Peyer's patch (tissue), 4 donors: ENCODE data around the gene SLC25A23. TPM values are rescaled to one million over a fixed set of nuclear protein-coding genes. Genes with fewer than 3 reads are reported as not detected.
A peak's percentile ranks its signal among the peaks of the same experiment; 100 is the strongest.

Source experiments
- DNase-seq, 3 donors: peaks; one replicate each; pipeline ENCODE4 v3.0.0-alpha.2; 2017 to 2019
- H3K27ac ChIP-seq, 4 donors: fragments of 200-600 bp; sonication (generic); one replicate each; pipeline ENCODE4 v1.5.1; 2016 to 2019
- H3K27me3 ChIP-seq, 2 donors: fragments of 200-600 bp; sonication (generic); one replicate each; pipeline ENCODE4 v1.5.1; 2019
- H3K36me3 ChIP-seq, 3 donors: fragments of 200-600 bp; sonication (generic); one replicate each; pipeline ENCODE4 v1.5.1; 2016 to 2019
- H3K4me1 ChIP-seq, 4 donors: fragments of 200-600 bp; sonication (generic); one replicate each; pipeline ENCODE4 v1.5.1; 2016 to 2019
- H3K4me3 ChIP-seq, 4 donors: fragments of 200-600 bp; sonication (generic); 1 replicate in 3 of 4; 2 replicates in 1 of 4; pipeline ENCODE4 v1.5.1; 2016 to 2019; ENCODE audit warnings: mild to moderate bottlenecking in 1 of 4
- H3K9me3 ChIP-seq, 4 donors: fragments of 200-600 bp; sonication (generic); one replicate each; pipeline ENCODE4 v1.5.1; 2016 to 2019; ENCODE audit warnings: mild to moderate bottlenecking in 1 of 4
- POLR2A ChIP-seq, 2 donors: fragments of 450-650 bp; IDR thresholded peaks; one replicate each; pipeline ENCODE4 v1.5.1; 2017; ENCODE audit warnings: antibody characterized with exemption in 2 of 2, mild to moderate bottlenecking in 2 of 2, moderate library complexity in 2 of 2
- total RNA-seq, 4 donors: library from RNA; depleted of rRNA; stranded (reverse); fragments of >200 nt; gene quantifications; one replicate each; pipeline ENCODE4 v1.1.0, GENCODE V29; 2016
- TF ChIP-seq, protein P1 (sequence below), 6 experiments: fragments of 450-650 bp in 4 of 6; fragments of 200-600 bp in 2 of 6; sonication (generic) in 1 of 6; IDR thresholded peaks; one replicate each; pipeline ENCODE4 v1.5.1; 2017 to 2019; ENCODE audit warnings: antibody characterized with exemption in 6 of 6, mild to moderate bottlenecking in 3 of 6, moderate library complexity in 1 of 6

SLC25A23 gene
- total RNA-seq, 4 donors from 2014 or later = 69.3 to 209 (median 122) TPM

DNA sequence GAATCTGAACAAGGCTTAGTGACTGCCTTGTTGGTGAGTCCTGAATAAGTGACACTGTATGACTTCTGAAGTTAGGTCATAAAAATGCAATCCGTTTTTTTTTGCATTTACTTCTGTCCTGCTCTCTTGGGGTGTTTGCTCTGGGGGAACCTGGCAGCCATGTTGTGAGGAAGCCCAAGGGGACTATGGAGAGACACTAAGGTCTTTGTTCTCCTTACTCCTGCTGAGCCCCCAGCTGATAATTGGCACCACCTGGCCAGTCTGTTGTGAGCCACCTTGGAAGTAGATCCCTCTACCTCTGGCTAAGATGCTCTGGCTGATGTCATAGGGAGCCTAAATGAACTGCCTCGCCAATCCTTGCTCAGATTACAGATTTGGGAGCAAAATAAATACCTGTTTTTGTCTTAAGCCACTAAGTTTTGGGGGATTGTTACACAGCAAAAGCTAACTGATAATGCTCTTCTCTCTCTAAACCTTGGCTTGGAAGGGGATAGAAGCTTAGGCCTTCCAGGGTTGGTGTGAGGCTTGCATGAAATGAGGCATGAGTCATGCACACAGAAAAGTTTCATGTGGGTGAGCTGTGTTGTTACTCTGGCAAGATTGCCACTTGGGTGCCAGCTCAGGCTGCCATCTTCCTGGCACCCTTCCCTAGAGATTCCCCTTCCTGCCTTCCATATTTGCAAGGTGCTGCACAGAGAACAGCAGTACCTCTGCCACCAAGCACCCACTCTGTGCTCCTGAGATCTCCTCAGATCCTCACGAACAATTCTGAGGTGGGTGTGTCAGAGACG, 32.4 kb upstream of the SLC25A23 start:
- TF ChIP-seq, protein P1, sequence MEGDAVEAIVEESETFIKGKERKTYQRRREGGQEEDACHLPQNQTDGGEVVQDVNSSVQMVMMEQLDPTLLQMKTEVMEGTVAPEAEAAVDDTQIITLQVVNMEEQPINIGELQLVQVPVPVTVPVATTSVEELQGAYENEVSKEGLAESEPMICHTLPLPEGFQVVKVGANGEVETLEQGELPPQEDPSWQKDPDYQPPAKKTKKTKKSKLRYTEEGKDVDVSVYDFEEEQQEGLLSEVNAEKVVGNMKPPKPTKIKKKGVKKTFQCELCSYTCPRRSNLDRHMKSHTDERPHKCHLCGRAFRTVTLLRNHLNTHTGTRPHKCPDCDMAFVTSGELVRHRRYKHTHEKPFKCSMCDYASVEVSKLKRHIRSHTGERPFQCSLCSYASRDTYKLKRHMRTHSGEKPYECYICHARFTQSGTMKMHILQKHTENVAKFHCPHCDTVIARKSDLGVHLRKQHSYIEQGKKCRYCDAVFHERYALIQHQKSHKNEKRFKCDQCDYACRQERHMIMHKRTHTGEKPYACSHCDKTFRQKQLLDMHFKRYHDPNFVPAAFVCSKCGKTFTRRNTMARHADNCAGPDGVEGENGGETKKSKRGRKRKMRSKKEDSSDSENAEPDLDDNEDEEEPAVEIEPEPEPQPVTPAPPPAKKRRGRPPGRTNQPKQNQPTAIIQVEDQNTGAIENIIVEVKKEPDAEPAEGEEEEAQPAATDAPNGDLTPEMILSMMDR (IDR thresholded peaks at IDR 0.05) = no peak
- no peak for TF ChIP-seq POLR2A (IDR thresholded peaks at IDR 0.05)
- Histone ChIP-seq H3K36me3 (no peaks in the 10 kb centered on the region), H3K9me3 (no peaks in the 10 kb centered on the region), H3K4me3 (no peak overlapping the region), H3K4me1 (no peaks in the 10 kb centered on the region), H3K27ac (no peak overlapping the region), H3K27me3 (no peaks in the 10 kb centered on the region)
- no peak for DNase-seq

DNA sequence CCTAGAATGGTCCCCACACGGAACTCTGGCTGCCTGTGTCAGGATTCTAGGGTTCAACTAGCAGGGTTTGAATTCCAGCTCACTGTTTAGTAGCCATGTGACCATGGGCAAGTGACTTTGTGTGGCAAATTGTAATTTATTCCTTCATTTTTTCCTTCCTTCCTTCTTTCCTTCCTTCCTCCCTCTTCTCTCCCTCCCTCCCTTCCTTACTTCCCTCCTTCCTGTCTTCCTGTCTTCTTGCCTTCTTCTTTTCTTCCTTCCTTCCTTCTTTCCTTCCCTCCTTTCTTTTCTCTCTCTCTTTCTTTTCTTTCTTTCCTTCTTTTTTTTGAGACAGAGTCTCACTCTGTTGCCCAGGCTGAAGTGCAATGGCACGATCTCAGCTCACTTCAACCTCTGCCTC, 30.5 kb upstream of the SLC25A23 start:
- no peak for TF ChIP-seq POLR2A (IDR thresholded peaks at IDR 0.05)
- TF ChIP-seq, protein P1 (IDR thresholded peaks at IDR 0.05) = no peak
- Histone ChIP-seq H3K27me3 (no peaks in the 10 kb centered on the region), H3K36me3 (no peaks in the 10 kb centered on the region), H3K4me3 (peak overlapping the region in 1 of 4 donors; percentile 30), H3K4me1 (no peaks in the 10 kb centered on the region), H3K27ac (peak overlapping the region in 2 of 4 donors; percentile 46 to 63), H3K9me3 (no peaks in the 10 kb centered on the region)
- DNase-seq = no peak

DNA sequence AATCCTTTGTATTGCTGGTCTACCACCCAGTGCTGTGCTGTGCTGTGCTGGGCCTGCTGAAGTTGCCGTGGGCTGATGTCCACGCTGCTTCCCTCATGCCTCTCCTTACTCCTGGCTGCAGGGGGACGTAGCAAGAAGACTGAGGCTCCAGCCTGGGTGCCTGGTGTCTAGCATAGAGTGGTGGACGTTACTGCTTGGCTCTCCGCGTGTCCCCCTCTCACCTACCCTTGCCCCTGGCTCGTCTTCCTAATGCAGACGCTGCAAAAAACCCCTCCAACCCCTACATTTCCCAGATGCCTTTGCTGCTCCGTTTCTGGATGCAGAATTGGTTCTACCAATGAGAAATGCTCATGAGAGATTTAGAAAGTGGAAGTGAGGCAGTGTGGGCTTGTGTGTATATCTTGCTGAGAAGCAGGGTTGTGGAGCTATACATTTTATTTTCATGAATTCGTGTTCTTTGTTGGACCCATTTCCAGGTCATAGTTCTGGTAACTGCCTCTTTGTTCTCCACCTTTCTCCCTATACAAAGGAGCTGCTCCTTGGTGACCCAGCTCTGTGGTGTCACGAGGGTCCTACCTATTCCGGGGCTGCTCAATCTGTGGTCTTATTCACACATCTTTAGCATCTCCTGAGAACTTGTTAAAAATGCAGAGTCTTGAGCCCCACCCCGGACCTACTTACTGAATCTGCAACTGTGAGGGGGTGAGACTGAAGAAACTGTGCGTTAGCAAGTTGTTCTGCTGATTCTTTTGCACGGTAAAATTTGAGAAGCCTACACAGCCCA, 29.9 kb upstream of the SLC25A23 start:
- H3K4me1 ChIP-seq = no peaks in the 10 kb centered on the region
- no peaks in the 10 kb centered on the region for H3K27me3 ChIP-seq
- H3K4me3 ChIP-seq = peak overlapping the region in 2 of 4 donors; percentile 21 to 30
- no peaks in the 10 kb centered on the region for H3K36me3 ChIP-seq
- TF ChIP-seq POLR2A (IDR thresholded peaks at IDR 0.05) = no peak
- TF ChIP-seq, protein P1 (IDR thresholded peaks at IDR 0.05) = no peak
- peak overlapping the region in 2 of 4 donors; percentile 46 to 63 for H3K27ac ChIP-seq
- H3K9me3 ChIP-seq = no peaks in the 10 kb centered on the region
- DNase-seq = no peak

DNA sequence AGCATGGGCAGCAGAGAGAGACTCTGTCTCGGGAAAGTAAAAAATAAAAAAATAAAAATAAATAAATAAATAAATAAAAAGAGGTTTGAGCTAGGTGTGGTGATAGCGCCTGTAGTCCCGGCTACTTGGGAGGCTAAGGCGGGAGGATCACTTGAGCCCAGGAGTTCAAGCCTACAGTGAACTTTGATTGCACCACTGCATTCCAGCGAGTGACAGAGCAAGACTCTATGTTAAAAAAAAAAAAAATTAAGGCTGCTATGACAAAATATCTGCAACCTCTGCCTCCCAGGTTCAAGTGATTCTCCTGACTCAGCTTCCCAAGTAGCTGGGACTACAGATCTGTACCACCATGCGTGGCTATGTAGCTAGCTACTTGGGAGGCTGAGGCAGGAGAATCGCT, 25.2 kb upstream of the SLC25A23 start:
- Histone ChIP-seq H3K9me3 (no peaks in the 10 kb centered on the region), H3K4me3 (no peak overlapping the region), H3K27ac (no peak overlapping the region), H3K36me3 (no peaks in the 10 kb centered on the region), H3K4me1 (peaks cover 0 to 10% (median 0%) of the 10 kb centered on the region in 4 donors), H3K27me3 (no peaks in the 10 kb centered on the region)
- no peak for TF ChIP-seq POLR2A (IDR thresholded peaks at IDR 0.05)
- TF ChIP-seq, protein P1 (IDR thresholded peaks at IDR 0.05) = no peak
- no peak for DNase-seq

DNA sequence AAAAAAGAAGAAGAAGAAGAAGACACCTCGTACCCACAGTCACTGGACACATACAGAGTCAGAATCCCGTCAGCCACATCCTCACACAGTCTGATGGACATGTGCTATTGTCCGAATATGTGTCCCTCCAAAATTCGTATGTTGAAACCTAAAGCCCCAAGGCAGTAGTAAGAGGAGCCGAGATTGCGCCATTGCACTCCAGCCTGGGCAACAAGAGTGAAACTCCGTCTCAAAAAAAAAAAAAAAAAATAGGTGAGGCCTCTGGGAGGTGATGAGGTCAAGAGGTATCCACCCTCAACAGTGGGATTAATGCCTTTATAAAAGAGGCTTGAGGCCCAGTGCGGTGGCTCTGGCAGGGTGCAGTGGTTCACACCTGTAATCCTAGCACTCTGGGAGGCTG, 24.6 kb upstream of the SLC25A23 start:
- Histone ChIP-seq H3K9me3 (no peaks in the 10 kb centered on the region), H3K4me3 (no peak overlapping the region), H3K36me3 (no peaks in the 10 kb centered on the region), H3K27me3 (no peaks in the 10 kb centered on the region), H3K4me1 (peaks cover 0 to 10% (median 0%) of the 10 kb centered on the region in 4 donors), H3K27ac (no peak overlapping the region)
- TF ChIP-seq, protein P1 (IDR thresholded peaks at IDR 0.05) = no peak
- TF ChIP-seq POLR2A (IDR thresholded peaks at IDR 0.05) = no peak
- DNase-seq = no peak
